Caco-2 (cell line): Measurements from ENCODE around the gene NRIP2. TPM values are rescaled to one million over a fixed set of nuclear protein-coding genes. Genes with fewer than 3 reads are reported as not detected.

Experiments used
- BruUV-seq: library from RNA; stranded (reverse); fragments of 400-500 nt; replicated peaks from 2 replicates; lab custom pipeline; 2021; lab: Mats Ljungman, UMichigan
- CTCF ChIA-PET: fragments of 300-600 bp; sonication (Branson Sonifier 250); formaldehyde crosslinking; loops from one replicate; lab custom pipeline; 2022; ENCODE audit warnings: antibody characterized with exemption; lab: Charles Lee
- POLR2A ChIA-PET: fragments of 300-600 bp; sonication (Branson Sonifier 250); formaldehyde crosslinking; loops from one replicate; lab custom pipeline; 2022; ENCODE audit warnings: antibody characterized with exemption; lab: Charles Lee
- DNase-seq, 2 experiments: peaks; one replicate each; pipeline versions ENCODE4 v3.0.0 to v3.0.0-alpha.2; 2020 to 2022
- H3K27me3 ChIP-seq: replicated peaks from 2 replicates; pipeline ENCODE4 v1.6.0; 2011; ENCODE audit warnings: low read length; ENCODE audit not compliant: control insufficient read depth, insufficient read depth
- H3K36me3 ChIP-seq: 2 replicates; pipeline ENCODE4 v1.5.1; 2011; ENCODE audit warnings: low read length; ENCODE audit not compliant: control insufficient read depth, insufficient read depth
- H3K4me1 ChIP-seq: fragments of 250-450 bp; sonication (Bioruptor Pico); 2 replicates; pipeline ENCODE4 v1.5.1; 2020; ENCODE audit warnings: mild to moderate bottlenecking
- H3K4me3 ChIP-seq: 2 replicates; pipeline ENCODE4 v1.5.1; 2011; ENCODE audit warnings: low read depth, mild to moderate bottlenecking, control low read depth, low read length
- H3K9me3 ChIP-seq: fragments of 250-450 bp; sonication (Bioruptor Pico); 2 replicates; pipeline ENCODE4 v1.5.1; 2020; ENCODE audit warnings: mild to moderate bottlenecking, moderate library complexity
- H3K27ac Mint-ChIP-seq: one replicate; pipeline ENCODE4 v1.8.0; 2022; ENCODE audit warnings: mixed read lengths; ENCODE audit not compliant: unreplicated experiment
- H3K27me3 Mint-ChIP-seq: one replicate; pipeline ENCODE4 v1.8.0; 2022; ENCODE audit warnings: mixed read lengths; ENCODE audit not compliant: insufficient read depth, unreplicated experiment
- H3K36me3 Mint-ChIP-seq: one replicate; pipeline ENCODE4 v1.8.0; 2022; ENCODE audit warnings: mild to moderate bottlenecking, mixed read lengths; ENCODE audit not compliant: insufficient read depth, unreplicated experiment
- H3K4me1 Mint-ChIP-seq: one replicate; pipeline ENCODE4 v1.8.0; 2022; ENCODE audit warnings: low read depth, mixed read lengths; ENCODE audit not compliant: unreplicated experiment
- H3K4me3 Mint-ChIP-seq: one replicate; pipeline ENCODE4 v1.8.0; 2022; ENCODE audit warnings: mild to moderate bottlenecking, moderate library complexity, mixed read lengths; ENCODE audit not compliant: unreplicated experiment
- H3K9me3 Mint-ChIP-seq: one replicate; pipeline ENCODE4 v1.8.0; 2022; ENCODE audit warnings: mixed read lengths; ENCODE audit not compliant: unreplicated experiment
- CTCF ChIP-seq, 2 experiments: fragments of 200-600 bp in 1 of 2; IDR thresholded peaks; 1 replicate in 1 of 2; 2 replicates in 1 of 2; pipeline versions ENCODE4 v1.5.1 to v1.8.0; 2011 to 2022; ENCODE audit warnings: antibody characterized with exemption in 1 of 2, control low read depth in 1 of 2, inconsistent platforms in 1 of 2, low read depth in 1 of 2, low read length in 1 of 2, mild to moderate bottlenecking in 1 of 2, moderate library complexity in 1 of 2; ENCODE audit not compliant: insufficient read depth in 1 of 2, severe bottlenecking in 1 of 2, unreplicated experiment in 1 of 2
- intact Hi-C: fragments of 100-400 bp; cut with micrococcal nuclease; formaldehyde crosslinking; loops from one replicate; pipeline ENCODE4 v1.10.0; 2022; ENCODE audit not compliant: unreplicated experiment
- total RNA-seq: library from RNA; stranded (reverse); gene quantifications from 2 replicates; pipeline ENCODE4 v1.2.3, GENCODE V29; 2022

The NRIP2 gene
- total RNA-seq, 1 experiment from 2014 or later: not detected

- Mint-ChIP-seq H3K27me3 (peaks cover 5% of the 10 kb centered on the region), H3K36me3 (peaks cover 13% of the 10 kb centered on the region), H3K4me3 (no peak overlapping the region), H3K4me1 (no peaks in the 10 kb centered on the region), H3K27ac (no peak overlapping the region), H3K9me3 (no peaks in the 10 kb centered on the region)
- H3K9me3 ChIP-seq: no peaks in the 10 kb centered on the region
- no peaks in the 10 kb centered on the region for H3K36me3 ChIP-seq
- no peaks in the 10 kb centered on the region for H3K27me3 ChIP-seq
- intact Hi-C loops: no loop called here
- BruUV-seq: no TSS peak
- no peak for TF ChIP-seq CTCF (IDR thresholded peaks at IDR 0.05; ENCODE audit: insufficient read depth in 1 of 2, low read depth in 1 of 2, low read length in 1 of 2, severe bottlenecking in 1 of 2, unreplicated experiment in 1 of 2)
- H3K4me3 ChIP-seq: no peak overlapping the region
- POLR2A ChIA-PET: interaction anchor here (0.6 to 1.2 kb wide), 2 partner anchors 21 to 121 kb away, joined by 5 to 13 read pairs; no protein-coding TSS in a partner anchor
- no peak for DNase-seq
- H3K4me1 ChIP-seq: no peaks in the 10 kb centered on the region
- CTCF ChIA-PET: interaction anchor here (0.8 to 1.7 kb wide), 2 partner anchors 12 to 52 kb away, joined by 3 to 10 read pairs; no protein-coding TSS in a partner anchor
These were observed 1.5 kb downstream of the NRIP2 start for GRCh38 chr12:2833327-2833726.

- CTCF ChIA-PET: interaction anchor here (1.7 kb wide), 1 partner anchor 13 kb away, joined by 10 read pairs; no protein-coding TSS in a partner anchor
- no peak for DNase-seq
These were observed 2.2 kb downstream of the NRIP2 start for GRCh38 chr12:2832550-2833127.

GRCh38 chr12:2829275-2829674 lies 5.6 kb downstream of the NRIP2 start:
- no peaks in the 10 kb centered on the region for H3K27me3 ChIP-seq
- Mint-ChIP-seq H3K36me3 (peaks cover 28% of the 10 kb centered on the region), H3K4me1 (no peaks in the 10 kb centered on the region), H3K27me3 (peaks cover 2% of the 10 kb centered on the region), H3K9me3 (no peaks in the 10 kb centered on the region), H3K4me3 (no peak overlapping the region), H3K27ac (no peak overlapping the region)
- ChIA-PET CTCF (no interaction called here), POLR2A (no interaction called here)
- no TSS peak for BruUV-seq
- no peak for TF ChIP-seq CTCF (IDR thresholded peaks at IDR 0.05; ENCODE audit: insufficient read depth in 1 of 2, low read depth in 1 of 2, low read length in 1 of 2, severe bottlenecking in 1 of 2, unreplicated experiment in 1 of 2)
- no peak for DNase-seq
- no peak overlapping the region for H3K4me3 ChIP-seq
- no peaks in the 10 kb centered on the region for H3K9me3 ChIP-seq
- no peaks in the 10 kb centered on the region for H3K36me3 ChIP-seq
- H3K4me1 ChIP-seq: no peaks in the 10 kb centered on the region
- intact Hi-C loops: no loop called here

More at GRCh38 chr12:2832550-2833127, 2.2 kb downstream of the NRIP2 start:
- no peaks in the 10 kb centered on the region for H3K9me3 ChIP-seq
- intact Hi-C loops: no loop called here
- no peaks in the 10 kb centered on the region for H3K4me1 ChIP-seq
- POLR2A ChIA-PET: no interaction called here
- no peak overlapping the region for H3K4me3 ChIP-seq
- H3K27ac Mint-ChIP-seq: no peak overlapping the region
- peaks cover 5% of the 10 kb centered on the region for H3K27me3 Mint-ChIP-seq
- TF ChIP-seq CTCF (IDR thresholded peaks at IDR 0.05; ENCODE audit: insufficient read depth in 1 of 2, low read depth in 1 of 2, low read length in 1 of 2, severe bottlenecking in 1 of 2, unreplicated experiment in 1 of 2): no peak
- no peaks in the 10 kb centered on the region for H3K9me3 Mint-ChIP-seq
- no peaks in the 10 kb centered on the region for H3K27me3 ChIP-seq
- H3K36me3 Mint-ChIP-seq: peaks cover 17% of the 10 kb centered on the region
- BruUV-seq: no TSS peak
- no peak overlapping the region for H3K4me3 Mint-ChIP-seq
- H3K4me1 Mint-ChIP-seq: no peaks in the 10 kb centered on the region
- H3K36me3 ChIP-seq: no peaks in the 10 kb centered on the region
